Measurements from ENCODE around the gene ATG2B.

The ATG2B gene

DNA sequence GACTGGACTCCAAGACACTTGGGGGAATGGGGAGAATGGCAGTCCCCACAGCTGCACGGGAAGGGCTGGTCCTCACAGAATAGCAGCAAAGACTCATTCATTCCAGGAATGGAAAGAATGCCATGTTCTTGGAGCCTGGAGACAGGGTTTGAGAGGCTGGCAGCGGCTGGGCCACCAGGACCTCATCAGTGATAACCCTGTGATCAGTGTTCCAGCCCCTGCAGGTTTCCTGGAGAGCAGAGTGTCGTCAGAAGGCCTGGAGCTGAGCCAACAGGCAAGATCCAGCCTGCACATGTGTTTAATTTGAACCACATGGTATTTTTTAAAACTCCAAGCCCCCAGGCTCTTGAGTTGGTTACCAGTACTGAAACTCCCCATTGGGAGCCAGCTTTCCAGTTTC lies 95.8 kb downstream of the ATG2B start (continued):
- TF ChIP-seq, protein P1, sequence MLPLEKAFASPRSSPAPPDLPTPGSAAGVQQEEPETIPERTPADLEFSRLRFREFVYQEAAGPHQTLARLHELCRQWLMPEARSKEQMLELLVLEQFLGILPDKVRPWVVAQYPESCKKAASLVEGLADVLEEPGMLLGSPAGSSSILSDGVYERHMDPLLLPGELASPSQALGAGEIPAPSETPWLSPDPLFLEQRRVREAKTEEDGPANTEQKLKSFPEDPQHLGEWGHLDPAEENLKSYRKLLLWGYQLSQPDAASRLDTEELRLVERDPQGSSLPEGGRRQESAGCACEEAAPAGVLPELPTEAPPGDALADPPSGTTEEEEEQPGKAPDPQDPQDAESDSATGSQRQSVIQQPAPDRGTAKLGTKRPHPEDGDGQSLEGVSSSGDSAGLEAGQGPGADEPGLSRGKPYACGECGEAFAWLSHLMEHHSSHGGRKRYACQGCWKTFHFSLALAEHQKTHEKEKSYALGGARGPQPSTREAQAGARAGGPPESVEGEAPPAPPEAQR (tag by site-specific recombination; IDR thresholded peaks at IDR 0.05): no peak
- no peak for TF ChIP-seq ZNF169 (tag by site-specific recombination; IDR thresholded peaks at IDR 0.05)
- TF ChIP-seq GLI4 (tag by site-specific recombination; IDR thresholded peaks at IDR 0.05): no peak
- TF ChIP-seq ZNF266 (tag by site-specific recombination; IDR thresholded peaks at IDR 0.05; ENCODE audit: low read depth): no peak
- no peak for TF ChIP-seq ZNF558 (tag by site-specific recombination; IDR thresholded peaks at IDR 0.05)
- no peak for TF ChIP-seq CTCF (tag by site-specific recombination; IDR thresholded peaks at IDR 0.05)
- TF ChIP-seq ZBTB48 (tag by site-specific recombination; IDR thresholded peaks at IDR 0.05): no peak
- TF ChIP-seq ZNF2 (tag by site-specific recombination; IDR thresholded peaks at IDR 0.05): no peak
- TF ChIP-seq SP3 (tag by site-specific recombination; IDR thresholded peaks at IDR 0.05): no peak
- no peak for TF ChIP-seq ZNF391 (tag by site-specific recombination; IDR thresholded peaks at IDR 0.05; ENCODE audit: borderline replicate concordance, low read depth)
- TF ChIP-seq, protein P2, sequence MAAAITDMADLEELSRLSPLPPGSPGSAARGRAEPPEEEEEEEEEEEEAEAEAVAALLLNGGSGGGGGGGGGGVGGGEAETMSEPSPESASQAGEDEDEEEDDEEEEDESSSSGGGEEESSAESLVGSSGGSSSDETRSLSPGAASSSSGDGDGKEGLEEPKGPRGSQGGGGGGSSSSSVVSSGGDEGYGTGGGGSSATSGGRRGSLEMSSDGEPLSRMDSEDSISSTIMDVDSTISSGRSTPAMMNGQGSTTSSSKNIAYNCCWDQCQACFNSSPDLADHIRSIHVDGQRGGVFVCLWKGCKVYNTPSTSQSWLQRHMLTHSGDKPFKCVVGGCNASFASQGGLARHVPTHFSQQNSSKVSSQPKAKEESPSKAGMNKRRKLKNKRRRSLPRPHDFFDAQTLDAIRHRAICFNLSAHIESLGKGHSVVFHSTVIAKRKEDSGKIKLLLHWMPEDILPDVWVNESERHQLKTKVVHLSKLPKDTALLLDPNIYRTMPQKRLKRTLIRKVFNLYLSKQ (tag by site-specific recombination; IDR thresholded peaks at IDR 0.05; ENCODE audit: borderline replicate concordance): no peak

DNA sequence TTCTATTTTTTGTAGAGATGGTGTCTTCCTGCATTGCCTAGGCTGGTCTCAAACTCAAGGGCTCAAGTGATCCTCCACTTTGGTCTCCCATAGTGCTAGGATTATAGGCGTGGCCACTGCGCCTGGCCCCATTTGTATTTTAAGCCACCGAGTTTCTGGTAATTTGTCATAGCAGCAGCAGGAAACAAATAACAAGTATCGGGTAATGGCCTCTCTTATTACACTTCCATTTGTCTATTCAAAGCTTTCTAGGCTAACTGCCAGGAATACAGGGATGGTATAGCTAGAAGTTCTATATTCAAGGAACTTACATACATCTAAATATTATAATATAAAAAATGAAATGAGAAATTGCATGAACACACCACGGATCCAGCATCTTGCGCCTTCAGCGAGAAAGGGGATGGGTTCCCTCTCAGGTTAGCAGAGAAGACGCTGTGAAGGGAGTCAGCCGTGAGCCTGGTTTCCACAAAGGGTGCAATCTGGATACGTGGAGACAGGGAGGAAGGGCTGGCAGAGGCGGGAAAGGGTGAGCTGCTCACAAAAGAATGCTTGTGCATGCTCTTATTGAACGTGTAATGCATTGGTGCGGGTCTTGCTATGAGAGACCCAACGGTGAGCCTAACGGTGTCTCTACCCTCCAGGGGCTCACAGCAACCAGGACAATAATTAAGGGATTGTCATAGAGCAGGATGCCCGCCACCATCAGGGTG lies 97.6 kb downstream of the ATG2B start:
- POLR2A ChIA-PET: no interaction called here
- CTCF ChIA-PET: interaction anchor here (0.5 to 0.6 kb wide), 2 partner anchors 59 to 151 kb away, joined by 3 read pairs; no protein-coding TSS in a partner anchor
- TF ChIP-seq ZNF792 (tag by site-specific recombination; IDR thresholded peaks at IDR 0.05) (no peak), SP7 (tag by site-specific recombination; IDR thresholded peaks at IDR 0.05) (no peak), ZNF624 (tag by site-specific recombination; IDR thresholded peaks at IDR 0.05) (no peak), GLI2 (tag by site-specific recombination; IDR thresholded peaks at IDR 0.05; ENCODE audit: borderline replicate concordance, low read depth) (no peak), ZBTB21 (tag by site-specific recombination; IDR thresholded peaks at IDR 0.05) (no peak), TSHZ1 (tag by site-specific recombination; IDR thresholded peaks at IDR 0.05; ENCODE audit: borderline replicate concordance) (no peak), ZNF426 (tag by site-specific recombination; IDR thresholded peaks at IDR 0.05) (no peak), BCL6B (tag by site-specific recombination; IDR thresholded peaks at IDR 0.05) (no peak), ZNF221 (tag by site-specific recombination; IDR thresholded peaks at IDR 0.05; ENCODE audit: borderline replicate concordance) (no peak), ZSCAN16 (tag by site-specific recombination; IDR thresholded peaks at IDR 0.05) (no peak), ZNF335 (tag by site-specific recombination; conservative IDR thresholded peaks at IDR 0.05) (no peak), ZNF510 (tag by site-specific recombination; IDR thresholded peaks at IDR 0.05; ENCODE audit: insufficient replicate concordance) (no peak), ZNF664 (tag by site-specific recombination; IDR thresholded peaks at IDR 0.05) (no peak), KLF10 (tag by site-specific recombination; IDR thresholded peaks at IDR 0.05) (no peak), ZBTB8A (tag by site-specific recombination; IDR thresholded peaks at IDR 0.05) (no peak), ZSCAN30 (tag by site-specific recombination; IDR thresholded peaks at IDR 0.05) (no peak)

More for the DNA sequence above, 97.6 kb downstream of the ATG2B start:
- H3K36me3 ChIP-seq (ENCODE audit: control insufficient read depth in 2 of 2, insufficient read depth in 1 of 2, low read length in 2 of 2): no peaks in the 10 kb centered on the region
- no peak overlapping the region for H3K27ac ChIP-seq (ENCODE audit: extremely low read depth, low read depth, low read length)
- no peaks in the 10 kb centered on the region for H3K4me1 ChIP-seq (ENCODE audit: control insufficient read depth, insufficient read depth, low read length)
- no peak overlapping the region for H3K4me3 ChIP-seq (ENCODE audit: low read depth, low read length)
- no peaks in the 10 kb centered on the region for H3K9me3 ChIP-seq (ENCODE audit: control insufficient read depth, insufficient read depth, low read depth, low read length)

Measured in HEK293 (cell line).